ENCODE data around the gene AMPD3. TPM values are rescaled to one million over a fixed set of nuclear protein-coding genes. Genes with fewer than 3 reads are reported as not detected.

The AMPD3 gene
- total RNA-seq, 1 experiment from 2014 or later: 17.4 TPM

- TF ChIP-seq EZH2 (IDR thresholded peaks at IDR 0.05; ENCODE audit: low read depth): no peak
- TF ChIP-seq CTCF (conservative IDR thresholded peaks at IDR 0.05): no peak
- H3K9me3 ChIP-seq (ENCODE audit: insufficient read depth, low read depth): no peaks in the 10 kb centered on the region
- no TSS peak for BruUV-seq (replicated peaks)
- H3K4me3 ChIP-seq: no peak overlapping the region
- peak overlapping the region; percentile 74; the same call in 1 of the 2 replicates for H3K27ac ChIP-seq
- H3K4me2 ChIP-seq: no peak overlapping the region
- no peaks in the 10 kb centered on the region for H4K20me1 ChIP-seq (ENCODE audit: insufficient read depth)
- peaks cover 40% of the 10 kb centered on the region; the same call in 1 of the 2 replicates for H3F3A ChIP-seq (ENCODE audit: insufficient read depth, low read depth)
- CTCF ChIA-PET: interaction anchor here (0.6 to 1.4 kb wide), 3 partner anchors 33 to 213 kb away, joined by 3 to 4 read pairs (median 4); partner anchors contain the start of gene AMPD3
- no peaks in the 10 kb centered on the region for H3K9me2 ChIP-seq (ENCODE audit: insufficient read depth)
- no peaks in the 10 kb centered on the region for H3K27me3 ChIP-seq (ENCODE audit: insufficient read depth, low read depth)
- POLR2A ChIA-PET (ENCODE audit: unreplicated experiment): interaction anchor here (0.5 to 0.8 kb wide), 5 partner anchors 33 to 1029 kb away, joined by 4 to 6 read pairs (median 4); partner anchors contain the start of gene AMPD3
- 0 out of 2 replicates have a peak, but pooled peaks cover 7% of the 10 kb centered on the region for H3K79me2 ChIP-seq (ENCODE audit: low read depth)
- no peaks in the 10 kb centered on the region for H3K36me3 ChIP-seq (ENCODE audit: low read depth)
- DNase-seq: peak; percentile 68 to 78
- no peak overlapping the region for H2AFZ ChIP-seq
- intact Hi-C loops (cut with micrococcal nuclease; ENCODE audit: unreplicated experiment): loop anchor here (1.0 to 5.0 kb wide), 3 partner anchors 33 to 246 kb away; partner anchors contain the start of gene AMPD3
- peaks cover 54% of the 10 kb centered on the region for H3K4me1 ChIP-seq (replicated peaks; ENCODE audit: insufficient read depth)
Measured at GRCh38 chr11:10488121-10488933, 33.3 kb downstream of the AMPD3 start.

- H3K9me3 ChIP-seq (ENCODE audit: insufficient read depth, low read depth): no peaks in the 10 kb centered on the region
- peak overlapping the region; percentile 74 for H3K27ac ChIP-seq
- peak; percentile 40 to 68 for DNase-seq
- ChIA-PET CTCF (interaction anchor here (0.6 to 1.4 kb wide), 2 partner anchors 34 to 198 kb away, joined by 3 to 4 read pairs; partner anchors contain the start of gene AMPD3), POLR2A (ENCODE audit: unreplicated experiment) (interaction anchor here (0.5 kb wide), 1 partner anchor 76 kb away, joined by 6 read pairs; no protein-coding TSS in a partner anchor)
- TF ChIP-seq EZH2 (IDR thresholded peaks at IDR 0.05; ENCODE audit: low read depth) (no peak), CTCF (conservative IDR thresholded peaks at IDR 0.05) (no peak)
- intact Hi-C loops (cut with micrococcal nuclease; ENCODE audit: unreplicated experiment): loop anchor here (1.0 to 5.0 kb wide), 3 partner anchors 34 to 246 kb away; partner anchors contain the start of gene AMPD3
- 0 out of 2 replicates have a peak, but pooled peaks cover 7% of the 10 kb centered on the region for H3K79me2 ChIP-seq (ENCODE audit: low read depth)
- 0 out of 2 replicates have a peak overlapping the region, but pooled peaks have one; percentile 54 for H3K4me2 ChIP-seq
- H3K9me2 ChIP-seq (ENCODE audit: insufficient read depth): no peaks in the 10 kb centered on the region
- no peaks in the 10 kb centered on the region for H3K36me3 ChIP-seq (ENCODE audit: low read depth)
- no TSS peak for BruUV-seq (replicated peaks)
- H2AFZ ChIP-seq: no peak overlapping the region
- H3F3A ChIP-seq (ENCODE audit: insufficient read depth, low read depth): peaks cover 40% of the 10 kb centered on the region; the same call in 1 of the 2 replicates
- no peaks in the 10 kb centered on the region for H3K27me3 ChIP-seq (ENCODE audit: insufficient read depth, low read depth)
- H3K4me3 ChIP-seq: no peak overlapping the region
- peaks cover 54% of the 10 kb centered on the region for H3K4me1 ChIP-seq (replicated peaks; ENCODE audit: insufficient read depth)
- no peaks in the 10 kb centered on the region for H4K20me1 ChIP-seq (ENCODE audit: insufficient read depth)
Measured at GRCh38 chr11:10488934-10489691, 34.0 kb downstream of the AMPD3 start.

GRCh38 chr11:10490032-10490397 is 35.0 kb downstream of the AMPD3 start:
- ChIA-PET CTCF (no interaction called here), POLR2A (ENCODE audit: unreplicated experiment) (no interaction called here)
- BruUV-seq (replicated peaks): no TSS peak
- DNase-seq: no peak
- Histone ChIP-seq H3K9me2 (ENCODE audit: insufficient read depth) (no peaks in the 10 kb centered on the region), H3K27ac (peak overlapping the region; percentile 74), H3K27me3 (ENCODE audit: insufficient read depth, low read depth) (no peaks in the 10 kb centered on the region), H3K4me3 (no peak overlapping the region), H3K4me2 (peak overlapping the region; percentile 54), H3K79me2 (ENCODE audit: low read depth) (0 out of 2 replicates have a peak, but pooled peaks cover 7% of the 10 kb centered on the region), H2AFZ (no peak overlapping the region), H3K9me3 (ENCODE audit: insufficient read depth, low read depth) (no peaks in the 10 kb centered on the region), H3K4me1 (replicated peaks; ENCODE audit: insufficient read depth) (peaks cover 54% of the 10 kb centered on the region), H3F3A (ENCODE audit: insufficient read depth, low read depth) (peaks cover 40% of the 10 kb centered on the region; the same call in 1 of the 2 replicates), H4K20me1 (ENCODE audit: insufficient read depth) (no peaks in the 10 kb centered on the region), H3K36me3 (ENCODE audit: low read depth) (no peaks in the 10 kb centered on the region)
- TF ChIP-seq EZH2 (IDR thresholded peaks at IDR 0.05; ENCODE audit: low read depth) (no peak), CTCF (conservative IDR thresholded peaks at IDR 0.05) (no peak)
- intact Hi-C loops (cut with micrococcal nuclease; ENCODE audit: unreplicated experiment): no loop called here
